Measurements from ENCODE around the gene CTRB1. TPM values are rescaled to one million over a fixed set of nuclear protein-coding genes. Genes with fewer than 3 reads are reported as not detected.
"Not testable (repeated sequence)": the region's sequence is repeated elsewhere in the genome, so short reads cannot be mapped to it uniquely, and the experiment has no call there.

CTRB1 gene
- total RNA-seq, 1 experiment from 2014 or later, result not detected

GRCh38 chr16:75208861-75209505, 9.8 kb upstream of the CTRB1 start:
- ChIA-PET POLR2A (interaction anchor here (0.6 kb wide), 2 partner anchors 356 to 419 kb away, joined by 3 to 4 read pairs; no protein-coding TSS in a partner anchor), CTCF (interaction anchor here (1.7 kb wide), 1 partner anchor 10 kb away, joined by 5 read pairs; no protein-coding TSS in a partner anchor)
- TF ChIP-seq CTCF (IDR thresholded peaks at IDR 0.05; ENCODE audit: insufficient read depth in 1 of 2, low read depth in 1 of 2, low read length in 1 of 2, severe bottlenecking in 1 of 2, unreplicated experiment in 1 of 2), result no peak
- Mint-ChIP-seq H3K4me3 (ENCODE audit: unreplicated experiment) (no peak overlapping the region), H3K27me3 (ENCODE audit: insufficient read depth, unreplicated experiment) (no peaks in the 10 kb centered on the region), H3K4me1 (ENCODE audit: low read depth, unreplicated experiment) (no peaks in the 10 kb centered on the region), H3K27ac (ENCODE audit: unreplicated experiment) (no peak overlapping the region), H3K9me3 (ENCODE audit: unreplicated experiment) (no peaks in the 10 kb centered on the region), H3K36me3 (ENCODE audit: insufficient read depth, unreplicated experiment) (peaks cover 6% of the 10 kb centered on the region)
- no peak overlapping the region for H3K4me3 ChIP-seq (ENCODE audit: low read depth, low read length)
- no TSS peak for BruUV-seq (replicated peaks)
- DNase-seq, result no peak
- no peaks in the 10 kb centered on the region for H3K9me3 ChIP-seq
- intact Hi-C loops (cut with micrococcal nuclease; ENCODE audit: unreplicated experiment), result no loop called here
- no peaks in the 10 kb centered on the region for H3K36me3 ChIP-seq (ENCODE audit: control insufficient read depth, insufficient read depth, low read length)
- no peaks in the 10 kb centered on the region for H3K27me3 ChIP-seq (replicated peaks; ENCODE audit: control insufficient read depth, insufficient read depth, low read length)
- H3K4me1 ChIP-seq, result no peaks in the 10 kb centered on the region

GRCh38 chr16:75209514-75209913, 9.3 kb upstream of the CTRB1 start:
- H3K4me1 ChIP-seq; H3K27me3 Mint-ChIP-seq (ENCODE audit: insufficient read depth, unreplicated experiment); H3K27me3 ChIP-seq (replicated peaks; ENCODE audit: control insufficient read depth, insufficient read depth, low read length); DNase-seq; intact Hi-C loops (cut with micrococcal nuclease; ENCODE audit: unreplicated experiment); H3K4me3 ChIP-seq (ENCODE audit: low read depth, low read length); H3K9me3 Mint-ChIP-seq (ENCODE audit: unreplicated experiment); H3K4me1 Mint-ChIP-seq (ENCODE audit: low read depth, unreplicated experiment); H3K9me3 ChIP-seq; H3K4me3 Mint-ChIP-seq (ENCODE audit: unreplicated experiment); H3K27ac Mint-ChIP-seq (ENCODE audit: unreplicated experiment); BruUV-seq (replicated peaks); H3K36me3 ChIP-seq (ENCODE audit: control insufficient read depth, insufficient read depth, low read length); H3K36me3 Mint-ChIP-seq (ENCODE audit: insufficient read depth, unreplicated experiment): not testable (repeated sequence)
- CTCF ChIA-PET, result interaction anchor here (1.7 kb wide), 1 partner anchor 10 kb away, joined by 5 read pairs; no protein-coding TSS in a partner anchor
- POLR2A ChIA-PET, result interaction anchor here (0.6 kb wide), 1 partner anchor 420 kb away, joined by 3 read pairs; no protein-coding TSS in a partner anchor

- BruUV-seq (replicated peaks), result no TSS peak
- ChIA-PET POLR2A (interaction anchor here (0.6 kb wide), 1 partner anchor 420 kb away, joined by 3 read pairs; no protein-coding TSS in a partner anchor), CTCF (interaction anchor here (1.7 kb wide), 1 partner anchor 11 kb away, joined by 5 read pairs; no protein-coding TSS in a partner anchor)
- H3K4me1 ChIP-seq, result no peaks in the 10 kb centered on the region
- H3K9me3 ChIP-seq, result no peaks in the 10 kb centered on the region
- Mint-ChIP-seq H3K27ac (ENCODE audit: unreplicated experiment) (no peak overlapping the region), H3K4me1 (ENCODE audit: low read depth, unreplicated experiment) (no peaks in the 10 kb centered on the region), H3K9me3 (ENCODE audit: unreplicated experiment) (no peaks in the 10 kb centered on the region), H3K27me3 (ENCODE audit: insufficient read depth, unreplicated experiment) (no peaks in the 10 kb centered on the region), H3K4me3 (ENCODE audit: unreplicated experiment) (no peak overlapping the region), H3K36me3 (ENCODE audit: insufficient read depth, unreplicated experiment) (peaks cover 6% of the 10 kb centered on the region)
- intact Hi-C loops (cut with micrococcal nuclease; ENCODE audit: unreplicated experiment), result no loop called here
- H3K27me3 ChIP-seq (replicated peaks; ENCODE audit: control insufficient read depth, insufficient read depth, low read length), result no peaks in the 10 kb centered on the region
- TF ChIP-seq CTCF (IDR thresholded peaks at IDR 0.05; ENCODE audit: insufficient read depth in 1 of 2, low read depth in 1 of 2, low read length in 1 of 2, severe bottlenecking in 1 of 2, unreplicated experiment in 1 of 2), result no peak
- no peak for DNase-seq
- H3K36me3 ChIP-seq (ENCODE audit: control insufficient read depth, insufficient read depth, low read length), result no peaks in the 10 kb centered on the region
- H3K4me3 ChIP-seq (ENCODE audit: low read depth, low read length), result no peak overlapping the region
These were observed 8.8 kb upstream of the CTRB1 start for GRCh38 chr16:75209944-75210343.

- H3K27me3 Mint-ChIP-seq (ENCODE audit: insufficient read depth, unreplicated experiment); H3K4me3 Mint-ChIP-seq (ENCODE audit: unreplicated experiment); DNase-seq; H3K36me3 Mint-ChIP-seq (ENCODE audit: insufficient read depth, unreplicated experiment); H3K9me3 ChIP-seq; H3K4me1 ChIP-seq; CTCF ChIA-PET; H3K27ac Mint-ChIP-seq (ENCODE audit: unreplicated experiment); intact Hi-C loops (cut with micrococcal nuclease; ENCODE audit: unreplicated experiment); H3K9me3 Mint-ChIP-seq (ENCODE audit: unreplicated experiment); BruUV-seq (replicated peaks); H3K36me3 ChIP-seq (ENCODE audit: control insufficient read depth, insufficient read depth, low read length); H3K4me3 ChIP-seq (ENCODE audit: low read depth, low read length); H3K4me1 Mint-ChIP-seq (ENCODE audit: low read depth, unreplicated experiment); H3K27me3 ChIP-seq (replicated peaks; ENCODE audit: control insufficient read depth, insufficient read depth, low read length); POLR2A ChIA-PET: not testable (repeated sequence)
These were observed 7.5 kb upstream of the CTRB1 start for GRCh38 chr16:75211286-75211685.
